Activated T-helper 2 cell treated with anti-CD3 and anti-CD28 coated beads, Interferon-gamma antibody, Interleukin-2, Interleukin-4, amounts not matched to agents 10 μg/mL and 5 μg/mL and 100 μg/mL, durations not matched to agents 14 hours and 24 hours and 36 hours (primary cell): ENCODE results near the gene ABLIM3. TPM values are rescaled to one million over a fixed set of nuclear protein-coding genes. Genes with fewer than 3 reads are reported as not detected.

ENCODE experiments used
- DNase-seq: peaks from one replicate; pipeline ENCODE4 v3.0.0; 2021; ENCODE audit warnings: low spot score
- H3K27ac Mint-ChIP-seq: one replicate; pipeline ENCODE4 v1.8.0; 2021; ENCODE audit warnings: mixed read lengths
- H3K27me3 Mint-ChIP-seq: one replicate; pipeline ENCODE4 v1.8.0; 2021; ENCODE audit warnings: low read depth, mixed read lengths
- H3K36me3 Mint-ChIP-seq: one replicate; pipeline ENCODE4 v1.8.0; 2021; ENCODE audit warnings: low read depth, mixed read lengths
- H3K4me1 Mint-ChIP-seq: one replicate; pipeline ENCODE4 v1.8.0; 2021; ENCODE audit warnings: low read depth, mixed read lengths
- H3K4me3 Mint-ChIP-seq: one replicate; pipeline ENCODE4 v1.8.0; 2021; ENCODE audit warnings: low read depth, mild to moderate bottlenecking, moderate library complexity, mixed read lengths
- H3K9me3 Mint-ChIP-seq: one replicate; pipeline ENCODE4 v1.8.0; 2021; ENCODE audit warnings: mixed read lengths
- intact Hi-C: fragments of 100-400 bp; cut with micrococcal nuclease; formaldehyde crosslinking; loops from one replicate; pipeline ENCODE4 v1.15.1; 2023
- total RNA-seq: library from RNA; stranded (reverse); gene quantifications from 2 replicates; pipeline ENCODE4 v1.2.3, GENCODE V29; 2022

Gene ABLIM3
- total RNA-seq, 1 donor from 2014 or later: not detected

DNA sequence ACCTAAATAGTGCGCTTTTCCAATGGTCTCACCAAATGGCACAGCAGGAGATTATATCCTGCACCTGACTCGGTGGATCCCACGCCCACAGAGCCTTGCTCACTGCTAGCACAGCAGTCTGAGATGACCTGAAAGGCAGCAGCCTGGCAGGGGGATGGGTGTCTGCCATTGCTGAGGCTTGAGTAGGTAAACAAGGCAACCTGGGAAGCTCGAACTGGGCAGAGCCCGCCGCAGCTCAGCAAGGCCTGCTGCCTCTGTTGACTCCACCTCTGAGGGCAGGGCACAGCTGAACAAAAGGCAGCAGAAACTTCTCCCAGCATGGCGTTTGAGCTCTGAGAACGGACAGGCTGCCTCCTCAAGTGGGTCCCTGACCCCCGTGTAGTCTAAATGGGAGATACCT lies 18.1 kb upstream of the ABLIM3 start:
- H3K36me3 Mint-ChIP-seq: no peaks in the 10 kb centered on the region
- H3K4me3 Mint-ChIP-seq: no peak overlapping the region
- H3K4me1 Mint-ChIP-seq: peaks cover 3% of the 10 kb centered on the region
- no peaks in the 10 kb centered on the region for H3K9me3 Mint-ChIP-seq
- DNase-seq: no peak
- H3K27ac Mint-ChIP-seq: no peak overlapping the region
- intact Hi-C loops: no loop called here
- H3K27me3 Mint-ChIP-seq: peaks cover 10% of the 10 kb centered on the region

DNA sequence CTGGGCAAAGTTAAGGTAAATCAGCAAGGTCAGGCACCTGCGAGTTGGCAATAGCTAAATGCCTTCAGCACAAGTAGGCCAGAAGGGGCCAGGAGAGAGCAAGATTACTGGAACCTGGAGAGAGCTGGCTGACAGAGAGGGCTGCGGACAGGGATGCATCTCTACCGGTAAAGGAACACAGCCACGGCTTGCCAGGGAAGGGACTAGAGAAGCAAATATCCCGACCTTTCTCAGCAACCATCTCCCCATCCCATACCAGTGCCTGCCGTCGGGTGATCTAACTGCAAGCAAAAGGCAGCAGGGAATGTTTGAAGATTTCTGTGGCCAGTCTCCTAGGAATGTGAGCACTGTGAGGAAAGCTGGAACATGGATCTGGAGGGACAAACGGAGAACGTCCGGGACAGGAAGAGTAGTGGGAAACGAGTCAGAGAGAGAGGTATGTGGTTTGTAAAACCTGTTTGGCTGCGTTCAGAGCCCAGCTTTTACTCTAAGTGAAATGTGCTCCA lies 15.9 kb upstream of the ABLIM3 start:
- Mint-ChIP-seq H3K9me3 (no peaks in the 10 kb centered on the region), H3K4me3 (no peak overlapping the region), H3K36me3 (no peaks in the 10 kb centered on the region), H3K27me3 (peaks cover 4% of the 10 kb centered on the region), H3K4me1 (no peaks in the 10 kb centered on the region), H3K27ac (no peak overlapping the region)
- no peak for DNase-seq
- intact Hi-C loops: no loop called here

DNA sequence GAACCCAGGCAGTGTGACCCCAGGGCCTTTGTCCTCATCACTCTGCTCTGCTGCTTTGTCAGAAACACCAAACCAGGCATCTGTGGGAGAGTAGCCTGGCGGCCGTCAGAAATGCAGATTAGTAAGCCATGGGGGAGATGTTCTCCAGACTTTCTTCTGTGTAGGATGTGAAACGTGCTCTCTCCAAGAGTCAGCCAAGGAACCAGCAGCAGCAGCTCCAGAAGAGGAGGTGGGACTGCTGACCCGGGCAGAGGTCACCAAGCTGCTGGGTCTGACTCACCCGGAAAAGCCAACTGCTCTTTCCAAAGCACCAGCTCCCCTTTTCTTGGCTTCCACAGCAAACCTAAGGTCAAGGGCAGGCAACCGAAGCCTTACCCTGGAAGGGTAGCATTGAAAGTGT lies 14.4 kb upstream of the ABLIM3 start:
- Mint-ChIP-seq H3K36me3 (no peaks in the 10 kb centered on the region), H3K4me1 (no peaks in the 10 kb centered on the region), H3K27me3 (peaks cover 4% of the 10 kb centered on the region), H3K9me3 (no peaks in the 10 kb centered on the region), H3K27ac (no peak overlapping the region), H3K4me3 (no peak overlapping the region)
- intact Hi-C loops: no loop called here
- DNase-seq: no peak

DNA sequence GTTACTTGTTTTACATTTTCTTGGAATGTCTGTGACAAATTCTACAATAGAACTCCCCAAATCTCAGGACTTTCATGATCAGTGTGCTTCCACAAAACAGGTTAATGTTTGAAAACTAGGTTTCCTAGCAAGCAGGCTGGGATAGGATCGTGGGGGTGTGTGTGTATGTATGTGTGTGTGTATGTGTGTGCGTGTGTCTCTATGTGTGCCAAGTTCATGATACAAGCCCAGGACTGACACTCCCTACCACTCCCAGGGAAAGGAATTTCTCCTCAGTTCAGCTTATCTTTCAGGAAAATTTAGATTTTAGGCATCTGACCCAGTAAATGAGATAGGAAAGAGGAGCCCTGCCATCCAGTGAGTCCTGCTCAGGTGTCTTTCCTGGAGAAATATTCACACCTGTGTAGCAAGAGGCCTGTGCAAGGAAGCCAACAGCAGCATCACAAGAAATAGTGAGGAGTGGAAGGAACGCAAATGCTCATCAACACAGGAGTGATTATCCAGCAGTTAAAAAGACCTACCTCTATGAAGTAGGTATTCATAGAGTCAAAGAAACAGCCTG lies 13.8 kb upstream of the ABLIM3 start:
- H3K9me3 Mint-ChIP-seq: no peaks in the 10 kb centered on the region
- no peak for DNase-seq
- no peaks in the 10 kb centered on the region for H3K4me1 Mint-ChIP-seq
- no peaks in the 10 kb centered on the region for H3K36me3 Mint-ChIP-seq
- intact Hi-C loops: no loop called here
- H3K4me3 Mint-ChIP-seq: no peak overlapping the region
- no peak overlapping the region for H3K27ac Mint-ChIP-seq
- peaks cover 4% of the 10 kb centered on the region for H3K27me3 Mint-ChIP-seq

DNA sequence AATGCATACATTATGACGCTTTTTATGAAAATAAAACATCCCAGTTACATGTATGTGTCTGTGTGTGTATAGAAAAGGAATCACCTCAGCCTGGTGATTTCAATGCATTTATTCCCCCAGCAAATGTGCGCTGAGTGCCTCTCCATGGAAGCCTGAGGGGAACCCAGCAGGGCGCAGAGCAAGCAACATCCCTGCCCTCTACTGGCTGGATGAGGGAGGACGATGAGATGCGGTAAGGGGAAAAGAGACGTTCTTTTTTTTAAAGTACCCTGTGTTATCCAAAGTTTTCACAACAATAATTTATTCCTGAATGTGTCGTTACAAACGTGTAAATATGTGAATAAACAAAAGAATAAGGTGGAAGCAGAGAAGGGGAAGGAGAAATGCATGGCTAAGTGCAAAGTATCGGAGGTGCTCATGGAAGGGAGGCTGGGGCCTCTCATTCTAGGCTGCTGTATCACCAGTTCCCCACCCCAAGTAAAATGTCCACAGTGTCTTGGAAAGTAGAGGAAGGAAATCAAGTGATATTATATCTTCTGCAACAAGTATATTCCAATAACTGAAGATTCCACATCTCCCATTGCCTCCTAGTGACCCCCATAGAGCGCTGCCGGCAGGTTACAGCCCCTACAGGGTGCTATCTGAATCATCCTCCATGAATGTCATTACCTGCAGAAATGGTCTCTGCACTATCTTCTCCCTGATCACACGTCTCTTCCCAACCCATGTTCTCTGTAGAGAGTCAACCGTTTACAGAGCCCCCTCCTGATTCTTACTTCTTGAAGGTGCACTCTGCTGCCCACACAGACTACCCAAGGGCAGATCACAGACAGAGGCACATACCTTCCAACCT lies 13.0 kb upstream of the ABLIM3 start:
- no peaks in the 10 kb centered on the region for H3K4me1 Mint-ChIP-seq
- peaks cover 4% of the 10 kb centered on the region for H3K27me3 Mint-ChIP-seq
- DNase-seq: no peak

DNA sequence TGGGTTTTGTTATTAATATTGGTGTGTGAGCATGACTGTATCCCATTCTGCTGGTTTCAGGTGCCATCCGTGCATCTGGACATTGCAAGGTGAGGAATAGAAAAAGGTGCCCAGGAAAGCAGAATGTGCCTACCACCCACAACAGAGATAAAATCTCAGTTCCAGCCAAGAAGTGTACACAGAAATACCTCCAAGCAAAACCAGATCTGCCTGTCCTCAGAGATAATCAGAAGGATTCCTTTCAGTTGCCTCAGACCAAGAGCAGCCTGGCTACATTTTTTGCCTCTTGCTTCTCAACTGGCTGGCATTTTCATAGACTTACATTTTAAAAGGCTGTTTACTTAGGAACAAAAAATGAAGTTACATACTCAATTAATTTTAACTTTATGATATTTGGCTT lies 12.1 kb upstream of the ABLIM3 start:
- intact Hi-C loops: no loop called here
- Mint-ChIP-seq H3K4me3 (no peak overlapping the region), H3K36me3 (no peaks in the 10 kb centered on the region), H3K27ac (no peak overlapping the region), H3K27me3 (peaks cover 10% of the 10 kb centered on the region), H3K9me3 (no peaks in the 10 kb centered on the region), H3K4me1 (no peaks in the 10 kb centered on the region)
- no peak for DNase-seq

More for the DNA sequence above, 13.0 kb upstream of the ABLIM3 start:
- H3K9me3 Mint-ChIP-seq: no peaks in the 10 kb centered on the region
- intact Hi-C loops: no loop called here
- no peaks in the 10 kb centered on the region for H3K36me3 Mint-ChIP-seq
- no peak overlapping the region for H3K4me3 Mint-ChIP-seq
- H3K27ac Mint-ChIP-seq: no peak overlapping the region

DNA sequence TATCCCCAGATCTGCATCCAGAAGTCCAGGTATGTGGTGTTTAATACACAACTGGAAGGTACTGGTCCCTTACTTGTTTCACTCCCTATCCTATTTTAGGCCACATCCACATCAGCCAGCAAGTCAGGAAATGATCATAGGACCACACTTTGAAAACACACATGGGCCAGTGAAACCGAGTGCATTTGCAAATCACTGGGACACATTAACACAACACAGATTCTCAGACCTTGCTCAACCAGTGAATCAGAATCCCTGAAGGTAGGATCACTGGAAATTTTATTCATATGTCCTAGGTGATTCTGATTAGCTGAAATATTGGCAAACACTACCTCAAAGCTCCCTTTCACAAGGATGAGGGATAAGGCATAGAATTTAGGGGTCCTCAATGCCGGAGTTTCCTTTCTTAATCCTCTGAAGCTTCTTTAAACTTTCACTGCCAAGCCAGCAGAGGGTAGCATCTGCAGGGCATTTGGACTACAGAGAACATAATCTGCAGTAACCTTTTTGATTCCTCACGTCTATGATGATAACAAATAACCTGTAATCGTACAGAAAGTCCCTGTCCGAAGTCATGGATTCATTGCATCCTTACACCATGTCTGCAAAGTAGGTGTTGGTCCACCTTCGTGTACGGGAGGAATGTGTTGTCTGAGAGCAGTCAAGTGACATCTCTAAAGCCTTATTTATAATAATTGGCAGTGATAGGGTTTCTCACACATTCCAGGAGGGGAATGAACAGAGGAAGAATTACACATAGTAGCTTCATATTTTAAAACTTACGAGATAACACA lies 11.0 kb upstream of the ABLIM3 start:
- no peak for DNase-seq
- Mint-ChIP-seq H3K4me3 (no peak overlapping the region), H3K27me3 (peaks cover 7% of the 10 kb centered on the region), H3K9me3 (no peaks in the 10 kb centered on the region), H3K36me3 (no peaks in the 10 kb centered on the region), H3K4me1 (no peaks in the 10 kb centered on the region), H3K27ac (no peak overlapping the region)
- intact Hi-C loops: no loop called here

DNA sequence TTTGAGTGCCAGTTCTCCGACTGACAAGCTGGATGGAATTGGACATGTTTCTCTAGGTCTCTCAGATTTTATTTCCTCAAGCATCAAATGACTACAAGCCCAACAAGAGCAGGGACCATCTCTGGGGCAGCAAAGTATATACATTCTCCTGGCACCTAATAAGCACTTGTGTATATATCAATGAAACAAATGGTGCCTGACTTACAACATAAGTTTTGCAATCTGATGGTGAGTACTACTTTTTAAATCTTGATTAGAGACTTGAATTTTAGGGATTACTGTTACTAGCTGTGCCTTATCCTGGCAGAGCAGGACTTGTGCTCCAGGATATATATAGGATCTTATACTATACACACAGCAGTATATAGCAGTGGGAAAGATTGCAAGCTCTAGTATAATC lies 8.8 kb upstream of the ABLIM3 start:
- H3K9me3 Mint-ChIP-seq: no peaks in the 10 kb centered on the region
- H3K27me3 Mint-ChIP-seq: peaks cover 17% of the 10 kb centered on the region
- intact Hi-C loops: no loop called here
- no peaks in the 10 kb centered on the region for H3K4me1 Mint-ChIP-seq
- H3K27ac Mint-ChIP-seq: no peak overlapping the region
- DNase-seq: no peak
- H3K36me3 Mint-ChIP-seq: no peaks in the 10 kb centered on the region
- H3K4me3 Mint-ChIP-seq: no peak overlapping the region

DNA sequence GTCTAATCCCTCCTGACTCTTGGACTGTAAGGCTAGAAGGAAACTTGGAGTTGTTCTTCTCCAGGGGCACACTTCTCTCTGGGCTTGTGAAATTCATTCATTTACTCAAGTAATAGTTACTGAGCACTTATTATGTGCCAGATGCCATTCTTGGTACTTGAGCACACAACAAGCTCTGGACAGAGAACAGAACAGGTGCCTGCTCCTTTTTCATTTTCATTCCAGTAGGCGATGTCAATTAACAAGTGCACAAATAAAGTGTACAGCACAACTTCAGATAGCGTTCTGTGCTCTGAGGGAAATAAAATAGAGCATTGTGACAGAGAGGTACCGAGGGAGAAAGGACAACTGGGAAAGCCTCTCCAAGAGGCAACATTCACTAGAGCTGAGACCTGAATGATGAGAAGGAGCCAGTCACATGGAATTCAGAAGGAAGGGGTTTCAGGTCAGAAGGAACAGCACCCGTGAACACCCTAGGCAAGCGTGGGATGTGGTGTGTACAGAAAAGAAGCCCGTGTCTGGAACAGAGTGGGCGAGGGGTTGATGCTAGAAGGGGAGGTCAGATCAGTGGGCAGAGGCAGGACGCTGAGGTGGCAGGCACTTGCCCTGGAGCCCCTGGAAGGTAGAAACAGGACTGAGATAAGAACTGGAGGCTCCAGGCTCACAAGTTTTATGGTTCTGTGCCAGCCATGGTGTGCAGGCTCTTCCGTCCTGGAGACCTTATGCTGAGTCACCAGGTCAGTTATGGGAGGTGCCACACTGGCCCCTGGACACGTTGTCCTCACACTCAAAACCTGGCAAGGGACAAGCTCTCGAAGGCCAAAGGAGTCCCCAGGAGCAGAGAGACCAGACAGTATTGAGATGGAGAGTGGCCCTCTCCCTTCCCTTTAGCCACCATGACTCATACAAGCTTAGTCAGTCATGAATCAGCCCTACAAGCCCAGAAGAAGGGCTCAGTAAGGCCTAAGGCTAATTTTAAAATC lies 7.2 kb upstream of the ABLIM3 start:
- H3K36me3 Mint-ChIP-seq: no peaks in the 10 kb centered on the region
- no peak overlapping the region for H3K27ac Mint-ChIP-seq
- intact Hi-C loops: no loop called here
- no peaks in the 10 kb centered on the region for H3K9me3 Mint-ChIP-seq
- no peak for DNase-seq
- H3K27me3 Mint-ChIP-seq: peaks cover 20% of the 10 kb centered on the region
- H3K4me3 Mint-ChIP-seq: no peak overlapping the region
- H3K4me1 Mint-ChIP-seq: no peaks in the 10 kb centered on the region

DNA sequence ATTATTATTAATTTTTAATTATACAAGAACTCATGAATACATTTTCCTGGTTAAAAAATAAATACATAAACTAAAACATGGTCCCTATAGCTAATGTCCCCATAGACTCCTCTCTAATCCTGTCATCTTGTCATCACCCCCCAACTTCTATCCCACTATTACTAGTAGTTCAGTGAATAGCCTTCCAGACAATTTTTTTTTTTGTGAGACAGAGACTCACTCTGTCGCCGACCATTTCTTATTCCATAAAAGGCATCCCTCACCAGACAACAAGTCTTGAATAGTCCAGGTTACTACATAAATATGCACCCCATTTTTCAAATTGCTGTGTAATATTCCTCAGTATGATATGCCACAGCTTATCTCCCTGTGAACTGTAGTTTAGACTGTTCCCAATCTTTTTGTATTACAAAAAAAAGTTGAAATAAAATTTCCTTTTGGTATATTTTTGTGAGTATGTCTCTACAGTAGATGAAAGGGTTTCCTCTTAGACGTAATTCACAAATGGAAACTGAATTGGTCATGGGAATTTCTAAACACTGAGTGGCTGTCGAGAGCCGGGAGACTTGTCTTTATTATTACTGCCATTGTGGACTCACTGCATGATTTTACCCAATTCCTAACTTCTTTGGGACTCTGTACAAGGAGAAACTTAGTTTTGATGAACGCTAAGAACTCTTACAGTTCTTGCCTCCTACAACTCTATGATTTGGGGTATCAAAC lies 6.4 kb upstream of the ABLIM3 start:
- intact Hi-C loops: no loop called here
- Mint-ChIP-seq H3K27me3 (peaks cover 20% of the 10 kb centered on the region), H3K36me3 (no peaks in the 10 kb centered on the region), H3K4me3 (no peak overlapping the region), H3K9me3 (no peaks in the 10 kb centered on the region), H3K27ac (no peak overlapping the region), H3K4me1 (no peaks in the 10 kb centered on the region)
- DNase-seq: no peak

DNA sequence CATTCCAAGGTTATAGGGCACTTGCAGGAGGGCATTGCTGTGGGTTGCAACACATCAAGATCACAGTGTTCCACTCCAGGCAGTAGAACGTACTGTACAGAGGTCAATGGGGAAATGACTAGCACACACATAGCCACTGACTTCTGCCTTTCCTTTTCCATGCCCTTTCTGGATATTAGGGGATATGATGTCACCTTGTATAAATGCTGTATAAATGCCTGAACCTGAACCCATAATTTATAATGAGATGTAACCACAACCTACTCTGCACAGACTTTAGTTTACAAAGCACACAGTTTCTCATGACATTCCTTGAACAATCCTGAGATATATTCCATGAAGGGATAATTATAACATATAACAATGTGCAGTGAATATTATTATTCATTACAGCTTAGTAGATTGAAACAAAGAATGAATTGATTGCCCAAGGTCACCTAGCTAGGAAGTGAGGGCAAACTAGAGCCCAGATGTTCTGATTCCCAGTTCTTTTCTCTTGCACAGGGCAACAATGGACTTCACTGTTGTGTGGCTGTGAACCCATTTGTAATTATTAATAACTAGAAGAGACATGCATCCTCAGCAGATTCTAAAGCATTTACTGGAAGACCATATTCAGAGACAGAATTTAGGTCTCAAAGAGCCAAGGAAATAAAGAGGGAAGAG lies 5.6 kb upstream of the ABLIM3 start:
- Mint-ChIP-seq H3K36me3 (no peaks in the 10 kb centered on the region), H3K4me1 (no peaks in the 10 kb centered on the region), H3K27ac (no peak overlapping the region), H3K4me3 (no peak overlapping the region), H3K27me3 (peaks cover 25% of the 10 kb centered on the region), H3K9me3 (no peaks in the 10 kb centered on the region)
- no peak for DNase-seq
- intact Hi-C loops: no loop called here
